ENCODE results near the gene PIK3CA. TPM values are rescaled to one million over a fixed set of nuclear protein-coding genes. Genes with fewer than 3 reads are reported as not detected.

PIK3CA gene
- total RNA-seq, 2 experiments from 2014 or later, result 14.1 to 20.8 TPM

- CTCF ChIA-PET, result interaction anchor here (0.6 to 4.5 kb wide), 6 partner anchors 9 to 175 kb away, joined by 3 to 17 read pairs (median 3); no protein-coding TSS in a partner anchor
- no peak for TF ChIP-seq CTCF (IDR thresholded peaks at IDR 0.05)
- ATAC-seq, result peak; percentile 28
These were observed 654 bp downstream of the PIK3CA start for GRCh38 chr3:179148616-179149405.

GRCh38 chr3:179149406-179149867 is 1.3 kb downstream of the PIK3CA start:
- ChIA-PET POLR2A (interaction anchor here (0.9 to 3.1 kb wide), 14 partner anchors 9 to 414 kb away, joined by 3 to 22 read pairs (median 5); partner anchors contain the start of genes ACTL6A, MFN1, ZMAT3 and ZNF639), CTCF (interaction anchor here (0.5 to 4.5 kb wide), 5 partner anchors 9 to 175 kb away, joined by 3 to 17 read pairs (median 4); no protein-coding TSS in a partner anchor)
- Mint-ChIP-seq H3K9me3 (no peaks in the 10 kb centered on the region), H3K36me3 (ENCODE audit: low read depth) (no peaks in the 10 kb centered on the region), H3K27me3 (no peaks in the 10 kb centered on the region), H3K4me3 (peak overlapping the region; percentile 99), H3K27ac (peak overlapping the region; percentile 99), H3K4me1 (ENCODE audit: low read depth) (peaks cover 39% of the 10 kb centered on the region)
- DNase-seq (peak; percentile 70), ATAC-seq (peak; percentile 32)
- intact Hi-C loops (cut with micrococcal nuclease), result loop anchor here (5.0 kb wide), 1 partner anchor 147 kb away; no protein-coding TSS in a partner anchor
- TF ChIP-seq CTCF (IDR thresholded peaks at IDR 0.05), result no peak

More at GRCh38 chr3:179148616-179149405, 654 bp downstream of the PIK3CA start:
- DNase-seq, result peak; percentile 63
- H3K27ac Mint-ChIP-seq, result peak overlapping the region; percentile 99
- peaks cover 39% of the 10 kb centered on the region for H3K4me1 Mint-ChIP-seq (ENCODE audit: low read depth)
- H3K27me3 Mint-ChIP-seq, result peaks cover under 1% of the 10 kb centered on the region
- intact Hi-C loops (cut with micrococcal nuclease), result loop anchor here (5.0 kb wide), 1 partner anchor 147 kb away; no protein-coding TSS in a partner anchor
- peak overlapping the region; percentile 99 for H3K4me3 Mint-ChIP-seq
- POLR2A ChIA-PET, result interaction anchor here (0.9 to 3.1 kb wide), 17 partner anchors 10 to 414 kb away, joined by 3 to 22 read pairs (median 4); partner anchors contain the start of genes ACTL6A, MFN1, ZMAT3 and ZNF639
- H3K36me3 Mint-ChIP-seq (ENCODE audit: low read depth), result no peaks in the 10 kb centered on the region
- H3K9me3 Mint-ChIP-seq, result no peaks in the 10 kb centered on the region

GRCh38 chr3:179149951-179150350 is 1.8 kb downstream of the PIK3CA start:
- no peak for TF ChIP-seq CTCF (IDR thresholded peaks at IDR 0.05)
- Mint-ChIP-seq H3K9me3 (no peaks in the 10 kb centered on the region), H3K4me1 (ENCODE audit: low read depth) (peaks cover 37% of the 10 kb centered on the region), H3K27ac (peak overlapping the region; percentile 99), H3K4me3 (peak overlapping the region; percentile 99), H3K27me3 (no peaks in the 10 kb centered on the region), H3K36me3 (ENCODE audit: low read depth) (no peaks in the 10 kb centered on the region)
- CTCF ChIA-PET, result interaction anchor here (0.5 to 4.5 kb wide), 5 partner anchors 8 to 165 kb away, joined by 3 to 17 read pairs (median 4); no protein-coding TSS in a partner anchor
- POLR2A ChIA-PET, result interaction anchor here (0.6 to 2.9 kb wide), 12 partner anchors 9 to 413 kb away, joined by 3 to 13 read pairs (median 4); partner anchors contain the start of genes ACTL6A, MFN1 and ZMAT3
- DNase-seq, result no peak
- intact Hi-C loops (cut with micrococcal nuclease), result loop anchor here (5.0 kb wide), 1 partner anchor 148 kb away; no protein-coding TSS in a partner anchor
- no peak for ATAC-seq

- H3K9me3 Mint-ChIP-seq, result no peaks in the 10 kb centered on the region
- TF ChIP-seq CTCF (IDR thresholded peaks at IDR 0.05), result no peak
- H3K27ac Mint-ChIP-seq, result peak overlapping the region; percentile 25
- ChIA-PET POLR2A (interaction anchor here (0.6 to 0.7 kb wide), 2 partner anchors 35 to 154 kb away, joined by 3 read pairs; no protein-coding TSS in a partner anchor), CTCF (interaction anchor here (0.6 kb wide), 1 partner anchor 16 kb away, joined by 3 read pairs; no protein-coding TSS in a partner anchor)
- peaks cover 37% of the 10 kb centered on the region for H3K4me1 Mint-ChIP-seq (ENCODE audit: low read depth)
- H3K4me3 Mint-ChIP-seq, result peak overlapping the region; percentile 36
- intact Hi-C loops (cut with micrococcal nuclease), result no loop called here
- ATAC-seq, result no peak
- H3K27me3 Mint-ChIP-seq, result no peaks in the 10 kb centered on the region
- no peaks in the 10 kb centered on the region for H3K36me3 Mint-ChIP-seq (ENCODE audit: low read depth)
- no peak for DNase-seq
These were observed 2.5 kb downstream of the PIK3CA start for GRCh38 chr3:179150610-179151009.

Measured in activated CD8-positive, alpha-beta T cell treated with anti-CD3 and anti-CD28 coated beads for 36 hours (primary cell).